Measurements from ENCODE around the gene DHCR24.

Gene DHCR24

DNA sequence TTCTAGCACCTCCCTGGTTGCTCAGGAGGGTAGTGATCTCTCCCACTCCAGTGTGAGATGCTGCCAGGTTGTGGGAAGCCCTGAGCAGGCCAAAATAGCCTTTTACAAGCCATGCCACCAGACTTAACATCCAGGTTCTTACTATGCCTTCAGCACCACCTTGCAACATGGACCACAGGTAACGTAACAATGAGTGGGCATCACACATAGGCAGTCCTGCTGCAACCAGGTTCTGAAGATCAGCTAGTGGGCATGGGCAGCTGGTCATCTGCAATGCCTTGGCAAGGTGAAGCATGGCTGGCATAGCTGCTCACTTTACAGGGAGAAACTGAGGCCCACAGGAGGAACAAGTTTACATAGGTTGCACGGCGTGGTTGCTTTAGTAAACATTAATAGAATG is 40.7 kb downstream of the DHCR24 start:
- Histone ChIP-seq H3K27me3 (no peaks in the 10 kb centered on the region), H3K4me1 (no peaks in the 10 kb centered on the region), H3K36me3 (peaks cover 11% of the 10 kb centered on the region), H3K9me3 (no peaks in the 10 kb centered on the region), H3K4me3 (ENCODE audit: low read depth, low read length) (no peak overlapping the region)
- TF ChIP-seq, protein P1, sequence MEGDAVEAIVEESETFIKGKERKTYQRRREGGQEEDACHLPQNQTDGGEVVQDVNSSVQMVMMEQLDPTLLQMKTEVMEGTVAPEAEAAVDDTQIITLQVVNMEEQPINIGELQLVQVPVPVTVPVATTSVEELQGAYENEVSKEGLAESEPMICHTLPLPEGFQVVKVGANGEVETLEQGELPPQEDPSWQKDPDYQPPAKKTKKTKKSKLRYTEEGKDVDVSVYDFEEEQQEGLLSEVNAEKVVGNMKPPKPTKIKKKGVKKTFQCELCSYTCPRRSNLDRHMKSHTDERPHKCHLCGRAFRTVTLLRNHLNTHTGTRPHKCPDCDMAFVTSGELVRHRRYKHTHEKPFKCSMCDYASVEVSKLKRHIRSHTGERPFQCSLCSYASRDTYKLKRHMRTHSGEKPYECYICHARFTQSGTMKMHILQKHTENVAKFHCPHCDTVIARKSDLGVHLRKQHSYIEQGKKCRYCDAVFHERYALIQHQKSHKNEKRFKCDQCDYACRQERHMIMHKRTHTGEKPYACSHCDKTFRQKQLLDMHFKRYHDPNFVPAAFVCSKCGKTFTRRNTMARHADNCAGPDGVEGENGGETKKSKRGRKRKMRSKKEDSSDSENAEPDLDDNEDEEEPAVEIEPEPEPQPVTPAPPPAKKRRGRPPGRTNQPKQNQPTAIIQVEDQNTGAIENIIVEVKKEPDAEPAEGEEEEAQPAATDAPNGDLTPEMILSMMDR (IDR thresholded peaks at IDR 0.05; ENCODE audit: low read depth, low read length) = no peak
- DNase-seq = no peak

- DNase-seq = no peak
- TF ChIP-seq, protein P1 (IDR thresholded peaks at IDR 0.05; ENCODE audit: low read depth, low read length) = no peak
These were observed 41.2 kb downstream of the DHCR24 start for GRCh38 chr1:54845772-54846171.

GRCh38 chr1:54844564-54844963 is 42.4 kb downstream of the DHCR24 start:
- H3K4me1 ChIP-seq = no peaks in the 10 kb centered on the region
- no peak for DNase-seq
- H3K9me3 ChIP-seq = no peaks in the 10 kb centered on the region
- H3K36me3 ChIP-seq = no peaks in the 10 kb centered on the region
- H3K4me3 ChIP-seq (ENCODE audit: low read depth, low read length) = no peak overlapping the region
- TF ChIP-seq, protein P1 (IDR thresholded peaks at IDR 0.05; ENCODE audit: low read depth, low read length) = no peak
- H3K27me3 ChIP-seq = no peaks in the 10 kb centered on the region

More at GRCh38 chr1:54845772-54846171, 41.2 kb downstream of the DHCR24 start:
- Histone ChIP-seq H3K36me3 (peaks cover 8% of the 10 kb centered on the region), H3K9me3 (no peaks in the 10 kb centered on the region), H3K4me3 (ENCODE audit: low read depth, low read length) (no peak overlapping the region), H3K27me3 (no peaks in the 10 kb centered on the region), H3K4me1 (no peaks in the 10 kb centered on the region)

GRCh38 chr1:54843449-54843848 is 43.5 kb downstream of the DHCR24 start:
- TF ChIP-seq, protein P1 (IDR thresholded peaks at IDR 0.05; ENCODE audit: low read depth, low read length) = no peak

GRCh38 chr1:54842963-54843362 is 44.0 kb downstream of the DHCR24 start:
- Histone ChIP-seq H3K36me3 (no peaks in the 10 kb centered on the region), H3K27me3 (no peaks in the 10 kb centered on the region), H3K4me3 (ENCODE audit: low read depth, low read length) (no peak overlapping the region), H3K4me1 (no peaks in the 10 kb centered on the region), H3K9me3 (no peaks in the 10 kb centered on the region)
- no peak for DNase-seq
- TF ChIP-seq, protein P1 (IDR thresholded peaks at IDR 0.05; ENCODE audit: low read depth, low read length) = no peak

More at GRCh38 chr1:54843449-54843848, 43.5 kb downstream of the DHCR24 start:
- no peak for DNase-seq
- Histone ChIP-seq H3K4me1 (no peaks in the 10 kb centered on the region), H3K9me3 (no peaks in the 10 kb centered on the region), H3K36me3 (no peaks in the 10 kb centered on the region), H3K27me3 (no peaks in the 10 kb centered on the region), H3K4me3 (ENCODE audit: low read depth, low read length) (no peak overlapping the region)

DNA sequence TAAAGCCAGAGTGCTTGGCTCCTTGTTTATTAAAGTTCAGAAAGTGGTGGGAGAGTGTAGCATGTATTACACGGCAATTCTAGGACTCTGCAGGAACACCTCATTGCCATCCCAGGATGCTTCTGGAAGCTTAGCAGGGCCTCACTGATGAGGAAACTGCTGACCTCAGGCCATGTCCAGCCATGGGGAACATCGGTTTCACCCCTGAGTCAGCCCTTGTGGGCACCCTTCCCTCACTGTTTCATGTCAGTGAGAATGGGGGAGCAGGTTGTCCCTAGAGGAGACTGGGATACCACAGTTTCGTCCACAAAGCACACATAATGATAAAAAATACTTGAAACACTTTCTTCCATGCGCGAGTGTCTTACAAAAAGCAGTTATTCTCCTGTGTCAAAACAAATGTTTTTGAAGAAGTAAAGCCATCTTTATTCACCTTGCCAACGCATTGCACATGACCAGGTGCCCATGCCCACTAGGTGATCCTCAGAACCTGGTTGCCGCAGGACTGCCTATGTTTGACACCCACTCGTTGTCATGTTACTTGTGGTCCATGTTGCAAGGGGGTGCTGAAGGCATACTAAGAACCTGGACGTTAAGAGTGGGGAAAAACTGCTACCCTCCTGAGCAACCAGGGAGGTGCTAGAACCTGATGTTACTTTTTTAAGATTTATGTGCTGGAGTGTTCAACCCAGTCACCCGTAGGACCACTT is 44.6 kb downstream of the DHCR24 start:
- Histone ChIP-seq H3K36me3 (no peaks in the 10 kb centered on the region), H3K4me1 (no peaks in the 10 kb centered on the region), H3K27me3 (no peaks in the 10 kb centered on the region), H3K9me3 (no peaks in the 10 kb centered on the region), H3K4me3 (ENCODE audit: low read depth, low read length) (no peak overlapping the region)
- TF ChIP-seq, protein P1 (IDR thresholded peaks at IDR 0.05; ENCODE audit: low read depth, low read length) = no peak
- no peak for DNase-seq

Measured in BE2C (cell line).